DOHH2 (cell line): ENCODE data around the gene ACSS3.

Experiments
- CTCF ChIP-seq: fragments of 200-600 bp; sonication (generic); IDR thresholded peaks from one replicate; pipeline ENCODE4 v1.5.1; 2014; ENCODE audit warnings: antibody characterized with exemption, mild to moderate bottlenecking, low read depth, low read length; ENCODE audit not compliant: poor library complexity, severe bottlenecking
- EZH2phosphoT487 ChIP-seq: fragments of 200-600 bp; sonication (generic); IDR thresholded peaks from 2 replicates; pipeline ENCODE4 v1.6.1; 2017; ENCODE audit warnings: borderline replicate concordance, mild to moderate bottlenecking, antibody characterized with exemption, low read length, moderate library complexity, mixed read lengths

DNA sequence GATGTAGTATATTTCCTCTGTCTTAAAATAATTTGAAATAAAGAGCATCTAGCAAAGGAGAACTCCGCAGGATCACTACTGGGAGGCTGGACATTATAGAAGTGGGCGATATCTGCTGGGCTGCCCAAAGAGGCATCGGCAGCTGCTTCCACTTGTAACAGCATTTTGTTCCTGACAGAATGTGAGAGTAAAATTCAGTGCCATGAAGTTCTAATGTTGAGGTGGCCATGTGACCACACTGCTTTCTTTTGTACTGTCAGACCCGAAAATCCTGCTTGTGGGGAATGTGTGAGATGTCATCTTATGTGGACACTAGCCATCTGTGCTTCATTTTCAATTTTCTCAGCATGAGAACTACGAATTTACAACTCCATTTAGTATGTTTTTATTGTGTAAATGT is 151.9 kb downstream of the ACSS3 start:
- TF ChIP-seq CTCF (no peak), EZH2phosphoT487 (no peak)
